K562 (cell line): ENCODE results near the gene NPFFR1. TPM values are rescaled to one million over a fixed set of nuclear protein-coding genes. Genes with fewer than 3 reads are reported as not detected.

Experiments
- ATAC-seq: fragments of 200-7000 bp; cut with Tn5 transposase; 3 replicates; pipeline ENCODE4 v1.9.1; 2020; ENCODE audit warnings: moderate library complexity
- BruUV-seq: library from RNA; stranded (reverse); fragments of 400-500 nt; replicated peaks from 2 replicates; lab custom pipeline; 2021; lab: Mats Ljungman, UMichigan
- CTCF ChIA-PET: fragments of 300-600 bp; formaldehyde crosslinking; extraction: SDS; loops from one replicate; lab custom pipeline; 2021; ENCODE audit warnings: low intra/inter-chr PET ratio; lab: Yijun Ruan, JAX
- POLR2A ChIA-PET: fragments of 300-600, 350-650 bp; sonication (Branson Sonifier 250); formaldehyde crosslinking; extraction: SDS; loops from one replicate; lab custom pipeline; 2021; ENCODE audit warnings: antibody characterized with exemption, inconsistent platforms; lab: Yijun Ruan, JAX
- DNase-seq, 4 experiments: peaks; one replicate each; pipeline versions ENCODE4 v3.0.0 to v3.0.0-alpha.2; 2011 to 2018; ENCODE audit warnings: low spot score in 3 of 4, mixed read lengths in 3 of 4; ENCODE audit errors: extremely low read depth in 1 of 4
- FAIRE-seq: peaks from 2 replicates; lab custom pipeline; 2011; peaks lifted over from hg19 to GRCh38; lab: Jason Lieb, UNC
- H2AFZ ChIP-seq: 2 replicates; pipeline ENCODE4 v1.6.0; 2011; ENCODE audit warnings: low read depth, low read length, control low read depth, inconsistent platforms
- H3K27ac ChIP-seq: fragments of 200-600 bp; 3 replicates; pipeline ENCODE4 v1.8.0; 2011; ENCODE audit warnings: low read depth, mild to moderate bottlenecking, control low read depth, inconsistent platforms, low read length, moderate library complexity, mixed read lengths; ENCODE audit errors: extremely low read depth
- H3K27me3 ChIP-seq, 2 experiments: fragments of 300-600 bp in 1 of 2; 2 replicates in 1 of 2; 3 replicates in 1 of 2; pipeline versions ENCODE4 v1.6.0 to v1.8.0; 2011; ENCODE audit warnings: inconsistent platforms in 2 of 2, low read length in 2 of 2, mild to moderate bottlenecking in 1 of 2, mixed read lengths in 1 of 2, moderate library complexity in 1 of 2; ENCODE audit not compliant: control insufficient read depth in 2 of 2, insufficient read depth in 2 of 2
- H3K36me3 ChIP-seq: fragments of 300-600 bp; 3 replicates; pipeline ENCODE4 v1.8.0; 2011; ENCODE audit warnings: mild to moderate bottlenecking, low read length, inconsistent platforms; ENCODE audit not compliant: control insufficient read depth, insufficient read depth
- H3K4me1 ChIP-seq, 2 experiments: fragments of 200-600 bp in 1 of 2; replicated peaks in 1 of 2; 2 replicates in 1 of 2; 3 replicates in 1 of 2; pipeline versions ENCODE4 v1.5.1 to v1.8.0; 2011; ENCODE audit warnings: inconsistent platforms in 2 of 2, low read length in 2 of 2, mild to moderate bottlenecking in 1 of 2, mixed read lengths in 1 of 2, moderate library complexity in 1 of 2; ENCODE audit not compliant: control insufficient read depth in 2 of 2, insufficient read depth in 2 of 2
- H3K4me2 ChIP-seq: 2 replicates; pipeline ENCODE4 v1.6.1; 2011; ENCODE audit warnings: low read length, control low read depth, inconsistent platforms, mixed read lengths; ENCODE audit not compliant: insufficient read depth
- H3K4me3 ChIP-seq: fragments of 200-600 bp; sonication (generic), shearing (Covaris generic); 2 replicates; pipeline ENCODE4 v1.5.1; 2016; ENCODE audit warnings: control low read depth, inconsistent platforms
- H3K79me2 ChIP-seq: fragments of 200-600 bp; 3 replicates; pipeline ENCODE4 v1.8.0; 2011; ENCODE audit warnings: low read length, inconsistent platforms; ENCODE audit not compliant: control insufficient read depth, insufficient read depth
- H3K9ac ChIP-seq, 2 experiments: 2 replicates each; pipeline versions ENCODE4 v1.6.0 to v1.6.1; 2011; ENCODE audit warnings: low read depth in 2 of 2, low read length in 2 of 2, control low read depth in 1 of 2, inconsistent platforms in 1 of 2, mild to moderate bottlenecking in 1 of 2, mixed read lengths in 1 of 2; ENCODE audit not compliant: insufficient read depth in 1 of 2
- H3K9me1 ChIP-seq: one replicate; pipeline ENCODE4 v1.6.0; 2011; ENCODE audit warnings: inconsistent platforms, mild to moderate bottlenecking, low read length, moderate library complexity; ENCODE audit not compliant: control insufficient read depth, insufficient read depth
- H3K9me3 ChIP-seq: replicated peaks from 2 replicates; pipeline ENCODE4 v1.5.1; 2011; ENCODE audit warnings: low read depth, low read length, inconsistent platforms; ENCODE audit not compliant: control insufficient read depth, insufficient read depth
- H4K20me1 ChIP-seq: replicated peaks from 2 replicates; pipeline ENCODE4 v1.6.1; 2011; ENCODE audit warnings: low read length, inconsistent platforms, mixed read lengths; ENCODE audit not compliant: control insufficient read depth, insufficient read depth
- RBM25 ChIP-seq: fragments of 200-400 bp; formaldehyde crosslinking; IDR thresholded peaks from 2 replicates; pipeline ENCODE4 v1.6.1; 2018; ENCODE audit warnings: low read length, low read depth, moderate library complexity; ENCODE audit not compliant: severe bottlenecking
- ZNF146 ChIP-seq: IDR thresholded peaks from one replicate; pipeline ENCODE4 v1.6.1; 2018; ENCODE audit warnings: missing compliant biosample characterization; ENCODE audit not compliant: unreplicated experiment
- WGBS: fragments of 100-300 bp; shearing (Covaris generic); methylation state at CpG from one replicate; pipeline ENCODE4 v1.1.6; 2016; ENCODE audit warnings: low coverage, mixed read lengths; ENCODE audit not compliant: insufficient coverage; ENCODE audit errors: missing lambda C conversion rate; 5-methylcytosine and 5-hydroxymethylcytosine counted together
- in situ Hi-C: fragments of 300-500 bp; cut with MboI; formaldehyde crosslinking; loops from 4 replicates; pipeline ENCODE4 v1.15.0; 2018; ENCODE audit warnings: inconsistent platforms, mixed read lengths
- intact Hi-C: fragments of 100-400 bp; cut with micrococcal nuclease; formaldehyde crosslinking; loops from 2 replicates; pipeline ENCODE4 v1.14.2; 2022
- polyA plus RNA-seq, 8 experiments: library from polyadenylated mRNA; depleted of rRNA in 4 of 8; stranded (reverse) in 5 of 8; unstranded in 3 of 8; fragments of >200 nt; fragmentation: Nextera tagmentation in 2 of 8; fragmentation: Illumina TruSeq in 1 of 8; extraction: Ambion mirVana in 2 of 8; extraction: Trizol in 1 of 8; gene quantifications; 2 replicates each; pipeline versions ENCODE4 v1.2.1 to v1.2.3, GENCODE V29; 2011 to 2014; ENCODE audit warnings: inconsistent platforms in 1 of 8, missing spikeins in 1 of 8
- total RNA-seq, 7 experiments: library from RNA; depleted of rRNA in 6 of 7; stranded (reverse); fragments of >200 nt in 6 of 7; fragmentation: Illumina TruSeq in 2 of 7; extraction: Trizol in 2 of 7; gene quantifications; 2 replicates each; pipeline versions ENCODE4 v1.2.1 to v1.2.3, GENCODE V29; 2011 to 2021; ENCODE audit warnings: low replicate concordance in 1 of 7
- TF ChIP-seq, protein P1 (sequence below): sonication (generic); formaldehyde crosslinking; IDR thresholded peaks from 2 replicates; pipeline ENCODE4 v1.8.1; 2023; ENCODE audit warnings: mild to moderate bottlenecking, missing genetic modification reagents, moderate library complexity

Gene NPFFR1
- total and polyA plus RNA-seq, 9 of the 15 experiments (the other 6 are each of a cell fraction or from before 2014, with no cell fraction given): under 0.01 TPM; not detected in 8

DNA sequence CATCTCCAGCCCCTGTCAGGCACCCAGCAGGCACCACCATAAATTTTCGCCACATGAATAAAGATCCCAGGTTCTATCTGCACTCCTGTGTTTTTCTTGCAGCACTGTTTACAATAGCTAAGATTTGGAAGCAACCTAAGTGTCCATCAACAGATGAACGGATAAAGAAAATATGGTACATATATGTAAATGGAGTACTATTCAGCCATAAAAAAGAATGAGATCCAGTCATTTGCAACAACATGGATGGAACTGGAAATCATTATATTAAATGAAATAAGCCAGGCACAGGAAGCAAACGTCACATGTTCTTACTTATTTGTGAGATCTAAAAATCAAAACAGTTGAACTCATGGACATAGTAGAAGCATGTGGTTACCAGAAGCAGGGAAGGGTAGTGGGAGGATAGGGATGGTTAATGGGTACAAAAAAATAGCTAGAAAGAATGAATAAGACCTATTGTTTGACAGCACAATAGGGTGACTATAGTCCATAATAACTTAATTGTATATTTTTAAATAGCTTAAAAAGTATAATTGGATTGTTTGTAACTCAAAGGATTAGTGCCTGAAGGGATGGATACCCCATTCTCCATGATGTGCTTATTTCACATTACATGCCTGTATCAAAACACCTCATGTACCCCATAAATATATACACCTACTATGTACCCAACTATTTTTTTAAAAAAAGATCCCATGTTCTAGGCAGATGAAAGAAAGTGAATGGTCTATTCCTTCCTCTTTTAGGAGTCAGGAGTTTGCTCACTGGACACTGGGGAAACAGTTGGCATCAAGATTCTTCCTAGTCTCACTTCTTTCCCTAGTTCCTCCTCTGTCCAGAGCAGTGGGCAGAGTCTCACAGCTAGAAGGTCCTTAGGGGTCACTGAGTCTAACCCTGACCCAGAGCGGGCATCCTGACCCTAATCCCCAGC is 1.0 kb upstream of the NPFFR1 start:
- Histone ChIP-seq H3K9ac (no peak overlapping the region), H3K4me2 (no peak overlapping the region), H3K4me3 (no peak overlapping the region), H4K20me1 (no peaks in the 10 kb centered on the region), H3K4me1 (peaks cover 0 to 7% of the 10 kb centered on the region in 2 experiments; a peak in 1 of 5 replicates), H3K9me3 (no peaks in the 10 kb centered on the region), H3K79me2 (no peaks in the 10 kb centered on the region), H3K36me3 (no peaks in the 10 kb centered on the region)
- BruUV-seq: no TSS peak
- DNase-seq: no peak
- in situ Hi-C loops: no loop called here
- TF ChIP-seq, protein P1, sequence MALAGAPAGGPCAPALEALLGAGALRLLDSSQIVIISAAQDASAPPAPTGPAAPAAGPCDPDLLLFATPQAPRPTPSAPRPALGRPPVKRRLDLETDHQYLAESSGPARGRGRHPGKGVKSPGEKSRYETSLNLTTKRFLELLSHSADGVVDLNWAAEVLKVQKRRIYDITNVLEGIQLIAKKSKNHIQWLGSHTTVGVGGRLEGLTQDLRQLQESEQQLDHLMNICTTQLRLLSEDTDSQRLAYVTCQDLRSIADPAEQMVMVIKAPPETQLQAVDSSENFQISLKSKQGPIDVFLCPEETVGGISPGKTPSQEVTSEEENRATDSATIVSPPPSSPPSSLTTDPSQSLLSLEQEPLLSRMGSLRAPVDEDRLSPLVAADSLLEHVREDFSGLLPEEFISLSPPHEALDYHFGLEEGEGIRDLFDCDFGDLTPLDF (CRISPR knock-in tag): no peak
- TF ChIP-seq ZNF146 (CRISPR knock-in tag) (peak; percentile 77), RBM25 (peak; percentile 16)
- TF ChIP-seq, all 486 proteins: peak for 2
- WGBS: 0% methylated on average over 4 of the region's 4 CpGs
- CTCF ChIA-PET: no interaction called here
- intact Hi-C loops: no loop called here
- Histone ChIP-seq H3K27ac (no peak overlapping the region), H2AFZ (no peak overlapping the region), H3K9me1 (no peaks in the 10 kb centered on the region), H3K27me3 (peaks cover 49 to 62% of the 10 kb centered on the region in 2 experiments)
- POLR2A ChIA-PET: interaction anchor here (0.6 kb wide), 1 partner anchor 114 kb away, joined by 3 read pairs; the partner anchor contains the start of gene SAR1A
- ATAC-seq: no peak
- FAIRE-seq: no peak
